ENCODE measurements around the gene GET4. TPM values are rescaled to one million over a fixed set of nuclear protein-coding genes. Genes with fewer than 3 reads are reported as not detected.
"Not testable (repeated sequence)": the region's sequence is repeated elsewhere in the genome, so short reads cannot be mapped to it uniquely, and the experiment has no call there.

GET4 gene
- polyA plus RNA-seq, 12 donors = 13.4 to 44.3 (median 37.2) TPM; not detected in 1

DNA sequence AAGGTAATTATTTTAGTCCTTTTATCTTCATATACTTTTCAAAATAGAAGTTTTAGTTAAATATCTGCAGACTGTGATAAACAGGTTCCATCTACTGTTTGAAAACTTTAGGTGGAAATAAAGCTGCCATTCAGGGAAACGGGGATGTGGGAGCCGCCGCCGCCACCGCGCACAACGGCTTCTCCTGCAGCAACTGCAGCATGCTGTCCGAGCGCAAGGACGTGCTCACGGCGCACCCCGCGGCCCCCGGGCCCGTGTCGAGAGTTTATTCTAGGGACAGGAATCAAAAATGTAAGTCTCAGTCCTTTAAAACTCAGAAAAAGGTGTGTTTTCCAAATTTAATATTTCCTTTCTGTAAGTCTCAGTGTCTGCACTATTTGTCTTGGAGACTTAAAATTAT, 33.1 kb upstream of the GET4 start:
- DNase-seq = no peak

DNA sequence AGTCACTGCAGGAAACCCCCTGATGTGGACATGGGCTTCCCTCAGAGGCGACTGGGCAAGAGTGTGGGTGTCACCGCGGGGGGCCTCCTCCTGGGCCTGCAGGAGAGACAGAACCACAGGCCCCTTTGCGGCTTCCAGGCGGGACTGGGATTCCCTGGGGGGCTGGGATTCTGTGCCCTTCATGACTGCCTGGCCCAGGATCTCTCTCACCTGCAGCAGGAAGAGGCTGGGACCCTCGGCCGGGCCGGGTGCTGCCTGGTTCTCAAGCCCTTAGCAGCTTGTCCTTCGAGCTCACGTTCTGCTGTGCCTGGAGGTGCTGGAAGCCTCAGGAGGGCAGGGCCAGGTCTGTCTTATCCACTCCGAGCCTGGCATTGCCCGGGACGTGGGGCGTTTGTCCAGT, 32.3 kb upstream of the GET4 start:
- no peak for DNase-seq

DNA sequence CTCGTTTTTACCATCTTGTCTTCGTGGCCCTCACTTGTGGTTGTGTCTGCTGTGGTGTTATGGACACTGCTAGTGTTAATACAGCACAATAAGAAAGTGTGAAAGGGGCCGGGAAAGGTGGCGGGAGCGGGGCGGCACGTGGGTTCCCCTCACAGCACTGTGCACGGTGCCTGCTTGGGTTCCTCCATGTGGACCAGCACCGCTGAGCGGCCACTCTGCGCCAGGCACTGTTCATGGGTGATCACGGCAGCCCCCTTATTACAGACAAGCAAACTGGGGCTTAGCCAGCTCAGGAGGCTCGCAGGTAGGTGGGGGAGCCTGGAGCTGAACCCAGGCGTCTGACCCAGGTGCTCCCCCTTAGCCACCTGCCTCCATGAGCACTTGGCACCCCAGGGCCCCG, 31.8 kb upstream of the GET4 start:
- no peak for DNase-seq

DNA sequence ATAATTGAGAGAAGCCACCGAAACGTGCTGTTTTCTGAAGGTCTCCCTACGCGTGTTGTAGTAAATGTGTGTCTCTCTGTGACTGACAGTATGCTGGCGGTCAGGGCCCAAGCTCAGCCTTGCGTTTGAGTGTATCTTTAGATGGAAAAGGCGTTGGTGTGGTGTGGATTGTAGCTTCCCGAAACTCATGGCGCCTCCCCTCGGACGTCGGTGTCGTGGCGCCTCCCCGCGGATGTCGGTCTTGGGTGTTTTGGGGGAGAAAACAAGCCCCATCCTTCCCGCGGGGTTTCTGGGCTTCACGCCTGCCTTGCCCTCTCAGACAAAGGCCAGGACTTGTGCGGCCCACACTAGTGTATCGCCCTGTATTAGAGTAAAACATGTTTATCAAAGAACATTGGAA, 31.3 kb upstream of the GET4 start:
- DNase-seq = no peak

DNA sequence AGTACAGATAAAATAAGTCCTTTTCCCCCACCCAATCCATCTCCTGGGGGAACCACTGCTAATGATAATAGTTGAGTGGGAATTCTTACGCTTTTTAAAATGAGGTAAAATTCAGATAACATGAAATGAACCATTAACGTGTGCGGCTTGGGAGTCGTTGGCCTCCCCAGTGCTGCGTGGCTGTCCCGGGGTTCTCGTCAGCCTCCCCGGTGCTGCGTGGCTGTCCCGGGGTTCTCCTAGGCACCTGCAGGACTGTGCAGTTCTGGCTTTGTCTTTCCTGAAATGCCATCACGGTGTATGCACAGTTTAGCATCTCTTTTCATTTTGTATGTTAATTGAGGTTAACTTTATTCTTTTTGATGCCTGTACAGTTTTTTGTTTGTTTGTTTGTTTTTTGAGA, 30.6 kb upstream of the GET4 start:
- DNase-seq = no peak

DNA sequence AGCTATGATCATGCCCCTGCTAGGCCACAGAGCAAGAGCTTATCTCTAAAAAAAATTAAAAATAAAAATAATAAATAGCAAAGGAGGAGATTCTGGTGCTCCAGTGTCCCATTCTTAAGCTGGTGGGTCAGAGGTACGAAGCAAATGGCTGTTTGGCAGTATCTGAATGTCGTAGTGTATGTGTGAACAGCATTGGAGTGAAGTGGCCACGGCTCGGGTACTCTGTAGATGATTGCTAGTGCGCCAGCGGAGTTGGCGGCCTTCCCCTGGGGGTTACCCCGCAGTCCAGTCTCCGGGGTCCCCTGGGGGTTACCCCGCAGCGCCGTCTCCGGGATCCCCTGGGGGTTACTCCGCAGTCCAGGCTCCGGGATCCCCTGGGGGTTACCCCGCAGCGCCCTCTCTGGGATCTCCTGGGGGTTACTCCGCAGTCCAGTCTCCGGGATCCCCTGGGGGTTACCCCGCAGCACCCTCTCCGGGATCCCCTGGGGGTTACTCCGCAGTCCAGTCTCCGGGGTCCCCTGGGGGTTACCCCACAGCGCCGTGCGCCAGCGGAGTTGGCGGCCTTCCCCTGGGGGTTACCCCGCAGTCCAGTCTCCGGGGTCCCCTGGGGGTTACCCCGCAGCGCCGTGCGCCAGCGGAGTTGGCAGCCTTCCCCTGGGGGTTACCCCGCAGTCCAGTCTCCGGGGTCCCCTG, 29.2 kb upstream of the GET4 start:
- DNase-seq = not testable (repeated sequence)

DNA sequence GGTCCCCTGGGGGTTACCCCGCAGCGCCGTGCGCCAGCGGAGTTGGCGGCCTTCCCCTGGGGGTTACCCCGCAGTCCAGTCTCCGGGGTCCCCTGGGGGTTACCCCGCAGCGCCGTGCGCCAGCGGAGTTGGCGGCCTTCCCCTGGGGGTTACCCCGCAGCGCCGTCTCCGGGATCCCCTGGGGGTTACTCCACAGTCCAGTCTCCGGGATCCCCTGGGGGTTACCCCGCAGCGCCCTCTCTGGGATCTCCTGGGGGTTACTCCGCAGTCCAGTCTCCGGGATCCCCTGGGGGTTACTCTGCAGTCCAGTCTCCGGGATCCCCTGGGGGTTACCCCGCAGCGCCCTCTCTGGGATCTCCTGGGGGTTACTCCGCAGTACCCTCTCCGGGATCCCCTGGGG, 28.6 kb upstream of the GET4 start:
- not testable (repeated sequence) for DNase-seq

DNA sequence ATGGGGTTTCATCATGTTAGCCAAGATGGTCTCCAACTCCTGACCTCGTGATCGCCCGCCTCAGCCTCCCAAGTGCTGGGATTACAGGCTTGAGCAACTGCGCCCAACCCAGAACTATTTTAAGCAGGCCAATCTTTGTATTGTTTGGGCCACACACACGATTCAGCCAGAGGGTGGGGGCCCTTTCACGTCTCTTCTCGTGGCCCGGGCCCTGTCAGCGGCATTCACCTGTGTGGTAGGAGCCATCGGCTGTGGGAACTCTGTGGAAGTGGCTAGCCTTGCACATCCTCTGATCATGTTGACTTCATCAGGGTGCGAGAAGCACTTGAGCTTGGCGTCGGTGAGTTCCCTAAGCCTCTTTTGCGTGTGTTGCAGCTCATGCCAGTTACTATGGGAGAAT, 27.2 kb upstream of the GET4 start:
- DNase-seq = no peak

DNA sequence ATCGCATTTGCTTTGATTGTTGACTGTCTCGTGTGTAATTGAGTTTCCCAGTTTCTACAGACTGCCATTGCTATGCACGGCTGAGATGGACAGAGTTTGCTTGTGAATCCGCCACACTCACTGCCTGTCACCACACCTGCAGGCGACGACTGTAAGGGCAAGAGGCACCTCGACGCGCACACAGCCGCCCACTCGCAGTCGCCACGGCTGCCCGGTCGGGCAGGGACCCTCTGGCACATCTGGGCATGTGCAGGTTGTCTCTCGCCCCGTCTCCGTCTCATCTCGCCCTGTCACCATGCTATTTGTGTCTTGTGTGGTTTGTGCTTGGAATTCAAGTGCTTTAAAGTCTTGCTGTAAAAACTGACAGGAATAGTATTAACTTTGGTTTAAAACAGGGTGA, 26.6 kb upstream of the GET4 start:
- DNase-seq = no peak

DNA sequence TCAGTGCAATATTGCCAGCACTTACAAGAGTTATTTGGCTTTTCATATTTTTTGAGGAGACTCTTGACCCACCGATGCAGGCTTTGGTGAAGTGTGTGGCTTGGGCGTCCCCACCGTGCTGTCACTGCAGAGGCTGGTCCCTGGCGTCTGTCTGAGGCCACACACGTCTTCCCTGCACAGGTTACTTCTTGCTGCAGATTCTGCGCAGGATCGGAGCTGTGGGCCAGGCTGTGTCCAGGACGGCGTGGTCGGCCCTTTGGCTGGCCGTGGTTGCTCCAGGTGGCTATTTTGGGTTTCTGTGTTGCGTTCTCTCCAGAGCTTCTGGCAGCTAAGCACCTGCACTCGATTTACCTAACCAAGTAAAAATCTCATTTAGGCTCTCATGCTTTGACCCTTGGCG, 25.1 kb upstream of the GET4 start:
- no peak for DNase-seq

DNA sequence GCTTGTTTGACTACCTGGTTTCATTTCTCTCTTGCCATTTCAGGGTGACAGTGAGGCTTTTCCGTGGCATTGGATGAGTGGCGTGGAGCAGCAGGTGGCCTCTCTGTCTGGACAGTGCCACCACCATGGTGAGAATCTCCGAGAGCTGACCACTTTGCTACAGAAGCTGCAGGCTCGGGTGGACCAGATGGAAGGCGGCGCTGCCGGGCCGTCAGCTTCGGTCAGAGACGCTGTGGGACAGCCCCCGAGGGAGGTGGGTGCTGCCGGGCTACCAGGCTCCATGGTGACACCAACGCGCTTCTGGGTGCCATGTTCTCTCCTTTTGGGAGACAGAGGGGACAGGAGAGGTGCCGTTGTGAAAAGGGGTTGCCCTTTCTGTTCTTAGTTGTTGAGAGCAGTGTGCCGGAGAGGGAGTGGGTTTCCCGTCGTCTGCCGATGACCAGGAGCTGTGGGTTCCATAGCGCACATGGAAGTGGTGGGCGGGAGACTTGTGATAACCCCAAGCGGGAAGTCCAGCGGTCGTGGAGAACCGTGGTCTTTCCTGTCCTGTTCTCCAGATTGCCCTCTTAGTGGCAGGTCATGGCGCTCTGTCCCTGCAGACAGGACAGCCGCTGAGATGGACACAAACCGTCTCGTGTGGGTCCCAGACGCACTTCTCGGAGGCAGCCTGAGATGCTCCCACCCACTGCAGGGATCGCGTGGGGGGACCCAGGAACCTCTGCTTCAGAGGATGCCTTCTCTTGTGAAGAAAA, 22.8 kb upstream of the GET4 start:
- DNase-seq = no peak

DNA sequence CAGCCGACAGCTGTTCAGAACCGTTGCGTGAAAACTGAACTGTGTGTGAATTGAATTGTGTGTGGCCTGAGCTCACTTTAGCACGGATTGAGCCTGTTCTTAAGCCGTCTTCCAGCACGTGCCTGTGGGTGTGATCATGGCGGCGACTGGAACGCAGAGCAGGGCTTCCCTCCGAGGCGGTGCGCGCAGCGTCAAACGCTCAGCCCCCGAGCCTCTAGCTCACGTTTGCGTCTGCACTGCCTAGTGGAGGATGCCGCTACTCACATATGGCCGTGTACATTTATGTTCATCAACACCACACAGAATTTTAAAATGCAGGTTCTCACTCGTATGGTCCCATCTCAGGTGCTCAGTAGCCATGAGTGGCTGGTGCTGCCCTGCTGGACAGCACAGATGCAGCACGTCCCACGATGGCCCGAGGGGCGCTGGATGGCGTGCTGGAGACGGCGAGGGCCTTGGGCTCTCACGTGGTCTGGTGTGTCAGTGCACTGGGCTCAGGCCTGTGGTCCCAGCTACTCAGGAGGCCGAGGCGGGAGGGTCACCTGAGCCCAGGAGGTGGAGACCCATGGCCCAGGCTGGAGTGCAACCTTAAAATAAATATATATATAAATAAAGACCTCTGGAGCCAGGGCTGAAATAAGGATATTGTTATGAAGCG, 22.1 kb upstream of the GET4 start:
- no peak for DNase-seq

DNA sequence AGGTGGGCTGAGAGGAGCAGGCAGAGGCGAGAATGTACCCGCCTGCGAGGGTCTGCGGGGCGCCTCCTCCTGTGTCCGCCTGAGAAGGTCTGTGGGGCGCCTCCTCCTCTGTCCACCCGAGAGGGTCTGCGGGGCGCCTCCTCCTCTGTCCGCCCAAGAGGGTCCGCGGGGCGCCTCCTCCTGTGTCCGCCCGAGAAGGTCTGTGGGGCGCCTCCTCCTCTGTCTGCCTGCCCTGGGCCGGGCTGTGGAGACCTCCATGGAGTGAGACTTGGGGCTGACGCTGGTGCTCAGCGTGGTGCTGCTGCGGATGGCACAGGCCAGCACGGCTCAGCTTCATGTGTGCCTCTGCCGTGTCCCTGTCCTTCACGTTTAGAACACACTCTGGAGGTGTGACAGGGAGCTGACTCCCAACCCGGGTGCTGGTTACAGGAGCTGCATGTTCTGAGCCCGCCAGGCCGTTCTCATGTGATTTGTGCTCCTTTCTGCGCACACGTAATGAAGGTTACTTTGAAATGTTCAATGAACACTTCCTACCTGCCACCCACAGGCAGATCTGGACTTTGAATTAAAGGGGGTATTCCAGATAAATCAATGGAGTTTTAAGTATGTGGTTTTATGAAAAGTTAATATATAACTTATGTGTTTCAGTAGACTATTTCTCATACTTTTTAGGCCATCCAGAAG, 20.5 kb upstream of the GET4 start:
- no peak for DNase-seq

DNA sequence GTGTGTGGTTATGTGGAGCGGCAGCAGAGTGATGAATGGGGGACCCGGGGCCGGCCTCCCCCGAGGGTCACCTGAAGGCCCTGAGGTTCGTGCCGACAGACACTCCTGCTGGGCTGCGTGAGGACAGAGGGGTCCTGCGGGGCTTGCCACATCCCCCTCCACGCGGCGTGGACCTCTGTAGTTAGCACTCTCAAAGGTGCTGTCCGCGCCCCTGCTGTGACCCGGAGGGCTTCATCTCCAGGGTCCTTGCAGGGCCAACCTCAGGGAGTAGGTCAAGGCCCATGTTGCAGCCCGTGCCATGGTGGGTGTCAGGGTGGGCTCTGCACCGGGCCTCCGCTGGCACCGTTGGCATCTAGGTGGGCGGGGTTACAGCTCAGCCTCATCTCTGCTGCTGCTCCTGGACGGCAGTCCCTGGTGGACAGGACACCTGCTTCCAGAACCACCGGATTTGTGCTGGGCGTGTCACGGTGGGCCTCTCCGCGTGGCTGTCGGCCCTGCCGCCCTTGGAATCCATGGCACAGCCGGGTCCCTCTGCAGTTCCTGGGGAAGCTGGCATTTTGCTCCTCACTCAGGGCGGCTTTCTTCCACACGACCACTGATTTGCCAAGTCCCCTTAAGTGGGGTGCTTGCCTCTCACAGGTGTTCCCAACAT, 19.8 kb upstream of the GET4 start:
- no peak for DNase-seq

DNA sequence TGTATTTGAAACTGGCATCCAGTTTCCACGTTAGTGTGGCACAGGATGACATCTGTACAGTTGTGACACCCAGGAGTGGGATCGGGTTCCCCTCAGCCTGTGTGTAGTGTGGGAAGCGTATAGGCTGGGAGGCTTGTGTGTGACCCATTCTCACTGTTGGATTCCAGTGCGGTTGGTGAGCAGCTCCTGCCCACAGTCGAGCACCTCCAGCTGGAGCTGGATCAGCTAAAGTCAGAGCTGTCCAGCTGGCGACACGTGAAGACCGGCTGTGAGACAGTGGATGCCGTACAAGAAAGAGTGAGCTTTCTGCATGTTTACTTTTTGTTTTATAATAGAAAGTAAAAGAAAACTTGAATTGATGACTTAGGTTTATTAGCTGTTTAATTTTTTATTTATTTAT, 18.7 kb upstream of the GET4 start:
- DNase-seq = no peak

DNA sequence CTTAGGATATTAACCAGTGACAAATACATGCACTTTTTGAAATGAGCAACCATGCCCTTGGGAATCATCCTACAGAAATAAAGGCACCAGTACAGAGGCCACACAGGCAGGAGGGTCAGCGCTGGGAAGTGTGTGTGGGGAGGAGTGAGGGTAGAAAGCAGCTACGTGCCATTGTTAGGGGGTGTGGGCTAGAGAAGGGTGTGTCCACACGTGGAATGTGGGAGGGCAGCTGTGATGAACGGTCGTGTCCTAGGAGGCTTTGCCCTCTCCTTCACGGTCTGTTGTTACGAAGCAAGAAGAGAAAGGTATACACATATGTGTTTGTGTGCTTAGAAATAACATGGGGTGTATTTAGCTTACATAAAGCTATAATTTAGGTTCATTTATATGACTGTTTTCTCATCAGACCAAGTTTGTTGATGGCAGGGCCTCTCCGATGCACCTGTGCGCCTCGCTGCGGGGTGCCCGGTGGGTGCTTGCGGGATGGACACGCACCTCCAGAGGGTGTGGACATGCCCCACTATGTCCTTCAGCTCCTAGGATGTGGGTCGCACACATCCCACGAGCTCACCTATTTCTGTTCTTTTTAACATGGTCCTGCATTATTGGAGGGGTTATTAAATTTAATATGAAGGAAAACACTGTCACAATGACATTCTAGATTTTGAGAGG, 16.9 kb upstream of the GET4 start:
- DNase-seq = no peak

DNA sequence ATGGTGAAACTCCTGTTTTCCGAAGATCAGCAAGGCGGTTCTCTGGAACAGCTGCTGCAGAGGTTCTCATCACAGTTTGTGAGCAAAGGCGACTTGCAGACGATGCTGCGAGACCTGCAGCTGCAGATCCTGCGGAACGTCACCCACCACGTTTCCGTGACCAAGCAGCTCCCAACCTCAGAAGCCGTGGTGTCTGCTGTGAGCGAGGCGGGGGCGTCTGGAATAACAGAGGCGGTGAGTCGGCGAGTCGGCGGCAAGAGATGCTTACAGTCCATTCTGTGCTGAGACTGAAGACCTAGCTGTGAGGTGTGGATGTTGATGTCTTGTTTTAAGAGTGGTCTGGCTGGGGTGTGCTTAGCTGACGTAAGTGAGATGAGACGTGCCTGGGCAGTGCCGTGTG, 16.2 kb upstream of the GET4 start:
- no peak for DNase-seq

DNA sequence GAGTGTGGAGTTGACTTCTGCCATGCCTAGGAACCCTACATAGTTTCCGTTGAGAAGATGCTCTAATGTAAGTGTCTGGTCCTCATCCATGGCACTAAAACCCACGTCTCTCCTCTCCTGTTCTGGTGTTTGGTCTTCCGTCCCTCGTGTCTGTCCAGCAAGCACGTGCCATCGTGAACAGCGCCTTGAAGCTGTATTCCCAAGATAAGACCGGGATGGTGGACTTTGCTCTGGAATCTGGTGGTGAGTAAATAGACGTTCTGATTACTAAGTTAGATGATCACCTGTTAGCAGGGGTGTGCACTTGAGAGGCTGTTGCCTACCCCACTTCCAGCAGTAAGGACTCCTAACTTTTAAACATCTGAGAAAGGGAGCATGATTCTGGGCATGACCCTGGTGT, 15.1 kb upstream of the GET4 start:
- DNase-seq = no peak

DNA sequence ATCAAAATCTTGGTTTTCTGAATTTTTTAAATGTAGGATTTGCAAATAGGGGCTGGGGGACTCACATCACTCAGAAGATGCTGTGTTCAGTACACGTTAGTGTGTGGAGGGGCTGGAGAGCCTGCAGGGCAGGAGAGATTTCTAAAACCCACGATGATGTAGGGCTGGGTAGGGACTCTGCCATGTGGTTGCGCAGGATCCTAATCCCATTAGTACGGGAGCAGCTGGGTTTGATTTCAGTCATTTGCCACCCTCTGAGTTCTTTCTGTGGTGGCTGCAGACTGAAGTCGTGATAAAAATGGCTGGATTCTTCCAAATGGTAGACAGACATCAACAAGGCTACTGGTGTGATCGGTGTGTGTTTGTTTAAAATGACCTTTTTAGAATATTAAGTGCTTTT, 14.2 kb upstream of the GET4 start:
- DNase-seq = no peak

DNA sequence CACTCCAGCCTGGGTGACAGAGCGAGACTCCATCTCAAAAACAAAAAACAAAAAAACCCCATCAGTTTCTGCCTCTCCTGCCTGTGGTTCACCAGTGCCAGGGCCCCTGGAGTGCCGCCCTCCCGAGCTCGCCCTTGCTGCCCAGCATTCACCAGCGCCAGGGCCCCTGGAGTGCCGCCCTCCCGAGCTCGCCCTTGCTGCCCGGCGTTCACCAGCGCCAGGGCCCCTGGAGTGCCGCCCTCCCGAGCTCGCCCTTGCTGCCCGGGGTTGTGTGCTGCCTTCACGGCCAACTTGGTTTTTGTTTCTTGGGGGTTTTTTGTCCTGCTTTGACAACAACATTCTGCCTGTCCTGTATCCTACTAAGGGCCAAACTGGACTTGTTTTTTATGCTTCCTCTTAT, 13.2 kb upstream of the GET4 start:
- no peak for DNase-seq

DNA sequence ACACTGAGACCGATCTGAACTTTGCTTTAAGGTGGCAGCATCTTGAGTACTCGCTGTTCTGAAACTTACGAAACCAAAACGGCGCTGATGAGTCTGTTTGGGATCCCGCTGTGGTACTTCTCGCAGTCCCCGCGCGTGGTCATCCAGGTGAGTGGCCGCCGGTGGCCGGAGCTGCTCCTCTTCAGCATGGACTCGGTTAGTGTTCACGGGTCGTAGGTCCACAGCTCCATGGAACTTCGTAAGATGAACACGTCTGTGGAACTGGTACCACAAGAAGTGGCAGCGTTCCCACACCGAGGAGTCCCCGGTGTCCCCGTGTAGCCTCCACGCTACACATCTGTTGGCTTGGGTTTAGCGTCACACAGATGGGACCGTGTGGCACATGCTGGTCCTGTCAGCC, 10.4 kb upstream of the GET4 start:
- no peak for DNase-seq

DNA sequence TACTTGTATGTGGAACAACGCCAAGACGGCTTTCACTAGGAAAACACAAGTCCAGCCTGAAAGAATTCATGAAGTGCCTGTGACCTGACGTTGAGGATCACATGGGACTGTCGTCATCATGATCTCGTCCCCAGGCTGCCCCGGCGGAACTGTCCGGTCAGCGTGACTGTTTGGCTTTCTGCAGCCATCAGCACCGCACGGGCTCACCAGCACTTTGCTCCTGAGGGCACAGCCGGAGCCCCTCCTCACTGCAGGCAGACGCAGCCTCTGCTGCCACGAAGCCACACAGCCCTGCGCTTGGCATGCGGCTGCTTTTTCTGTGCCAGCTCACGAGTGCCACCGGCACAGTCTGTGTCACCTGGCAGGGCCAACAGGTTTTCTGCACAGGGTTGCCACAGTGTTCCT, 9.4 kb upstream of the GET4 start:
- no peak for DNase-seq

Data from muscle of arm (tissue), 12 donors.